ENCODE measurements around the gene HRAS.

The HRAS gene

DNA sequence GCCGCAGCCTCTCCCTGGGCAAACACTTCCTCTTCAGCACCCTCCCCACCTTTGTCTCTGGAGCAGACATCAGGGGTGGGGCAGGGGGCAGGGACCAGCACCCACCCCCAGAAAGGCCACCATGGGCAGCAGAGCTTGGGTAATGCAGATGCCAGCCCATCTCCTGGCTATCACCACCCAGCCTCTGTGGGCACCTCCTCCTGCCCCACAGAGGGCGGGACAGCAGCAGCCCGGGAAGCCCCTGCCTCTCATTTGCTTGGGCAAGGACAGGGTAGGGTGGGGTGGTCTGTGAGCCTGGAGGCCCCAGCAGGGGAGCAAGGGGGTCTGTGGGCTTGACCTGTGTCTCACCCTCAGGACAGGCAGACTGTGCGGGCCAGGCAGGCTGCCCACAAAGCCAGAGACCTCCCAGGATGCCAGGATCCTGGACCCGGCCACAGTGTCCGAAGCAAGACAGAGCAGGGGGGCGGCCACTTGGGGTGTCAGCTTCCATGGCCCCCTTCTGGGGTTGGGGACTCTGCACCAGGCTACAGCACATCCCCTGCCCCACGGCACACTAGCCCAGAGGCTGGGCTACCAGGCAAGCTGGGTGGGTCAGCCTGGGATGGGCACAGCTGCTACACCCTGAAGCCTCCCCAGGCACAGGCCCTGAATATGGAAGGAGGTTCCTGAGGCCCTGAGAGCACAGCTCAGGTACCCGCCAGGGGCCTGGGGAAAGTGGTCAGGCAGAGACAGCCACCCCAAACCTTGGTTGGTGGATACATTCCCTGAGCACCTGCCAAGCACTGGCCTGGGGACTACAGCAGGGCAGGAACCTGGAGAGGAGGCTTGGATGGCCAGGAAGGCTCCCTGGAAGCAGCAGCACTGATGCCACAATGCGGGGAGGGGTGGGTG lies 32.8 kb downstream of the HRAS start:
- POLR2A ChIA-PET: no interaction called here
- TF ChIP-seq, protein P1, sequence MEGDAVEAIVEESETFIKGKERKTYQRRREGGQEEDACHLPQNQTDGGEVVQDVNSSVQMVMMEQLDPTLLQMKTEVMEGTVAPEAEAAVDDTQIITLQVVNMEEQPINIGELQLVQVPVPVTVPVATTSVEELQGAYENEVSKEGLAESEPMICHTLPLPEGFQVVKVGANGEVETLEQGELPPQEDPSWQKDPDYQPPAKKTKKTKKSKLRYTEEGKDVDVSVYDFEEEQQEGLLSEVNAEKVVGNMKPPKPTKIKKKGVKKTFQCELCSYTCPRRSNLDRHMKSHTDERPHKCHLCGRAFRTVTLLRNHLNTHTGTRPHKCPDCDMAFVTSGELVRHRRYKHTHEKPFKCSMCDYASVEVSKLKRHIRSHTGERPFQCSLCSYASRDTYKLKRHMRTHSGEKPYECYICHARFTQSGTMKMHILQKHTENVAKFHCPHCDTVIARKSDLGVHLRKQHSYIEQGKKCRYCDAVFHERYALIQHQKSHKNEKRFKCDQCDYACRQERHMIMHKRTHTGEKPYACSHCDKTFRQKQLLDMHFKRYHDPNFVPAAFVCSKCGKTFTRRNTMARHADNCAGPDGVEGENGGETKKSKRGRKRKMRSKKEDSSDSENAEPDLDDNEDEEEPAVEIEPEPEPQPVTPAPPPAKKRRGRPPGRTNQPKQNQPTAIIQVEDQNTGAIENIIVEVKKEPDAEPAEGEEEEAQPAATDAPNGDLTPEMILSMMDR (IDR thresholded peaks at IDR 0.05; ENCODE audit: insufficient read depth, low read length, missing control alignments): no peak
- H3K4me3 ChIP-seq (ENCODE audit: low read depth, low read length): no peak overlapping the region
- DNase-seq (ENCODE audit: low read depth, low spot score): no peak
- CTCF ChIA-PET: no interaction called here

DNA sequence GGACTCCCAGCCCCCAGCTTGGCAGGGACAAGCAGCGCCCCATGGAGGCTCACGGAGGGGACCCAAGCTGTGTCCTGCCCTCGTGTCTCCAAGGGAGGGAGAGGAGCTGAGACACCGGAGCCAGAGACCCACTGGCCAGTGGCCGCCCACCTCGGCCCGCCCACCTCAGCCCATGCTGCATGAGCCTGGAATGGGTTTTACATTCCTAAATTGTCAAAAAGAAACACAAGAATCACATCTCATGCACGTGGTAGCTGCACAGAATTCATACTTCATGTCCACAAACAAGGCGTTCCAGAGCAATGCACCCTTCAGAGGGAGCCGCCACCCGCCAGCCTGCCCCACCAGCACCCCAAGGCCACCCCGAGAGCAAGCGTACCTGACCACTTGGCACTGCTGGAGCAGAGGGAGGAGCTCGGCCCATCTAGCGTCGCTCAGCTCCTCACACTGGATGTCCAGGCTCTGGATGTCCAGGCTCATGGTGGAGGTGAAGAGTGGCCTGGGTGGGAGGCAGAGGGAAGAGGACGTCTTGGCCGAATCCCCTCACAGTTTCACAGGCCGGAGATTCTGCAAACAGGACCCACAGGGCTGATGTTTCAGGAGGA lies 33.6 kb downstream of the HRAS start:
- H3K4me3 ChIP-seq (ENCODE audit: low read depth, low read length): no peak overlapping the region
- CTCF ChIA-PET: no interaction called here
- POLR2A ChIA-PET: no interaction called here
- TF ChIP-seq, protein P1 (IDR thresholded peaks at IDR 0.05; ENCODE audit: insufficient read depth, low read length, missing control alignments): no peak
- no peak for DNase-seq (ENCODE audit: low read depth, low spot score)

DNA sequence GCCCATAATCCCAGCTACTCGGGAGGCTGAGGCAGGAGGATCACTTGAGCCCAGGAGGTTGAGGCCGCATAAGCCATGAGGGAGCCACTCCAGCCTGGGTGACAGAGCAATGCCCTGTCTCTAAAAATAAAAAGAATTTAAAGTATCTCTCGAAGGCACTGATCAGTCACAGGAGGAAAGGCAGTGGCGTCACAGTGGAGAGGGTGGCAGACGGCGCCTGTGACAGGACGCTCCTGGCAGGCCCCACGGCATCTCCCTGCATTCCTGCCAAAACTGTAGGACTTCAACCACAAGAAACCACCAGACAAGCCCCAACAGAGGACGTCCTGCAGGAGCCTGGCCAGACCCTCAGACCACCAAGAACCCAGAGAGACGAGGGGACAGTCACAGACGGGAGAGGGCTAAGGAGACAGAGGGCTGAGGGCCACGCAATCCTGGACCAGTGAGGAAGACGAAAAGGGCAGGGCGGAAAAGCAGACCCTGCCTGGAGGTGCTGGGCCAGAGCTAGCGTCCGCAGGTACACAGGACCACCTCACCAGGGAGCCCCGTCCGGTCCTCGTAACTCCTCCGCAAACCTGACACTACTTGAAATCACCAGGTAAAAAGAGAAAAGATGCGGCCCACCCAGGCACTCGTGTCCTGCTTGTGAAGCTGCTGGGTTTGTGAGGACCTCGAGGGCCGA lies 34.2 kb downstream of the HRAS start:
- no peak for DNase-seq (ENCODE audit: low read depth, low spot score)
- ChIA-PET CTCF (no interaction called here), POLR2A (no interaction called here)
- TF ChIP-seq, protein P1 (IDR thresholded peaks at IDR 0.05; ENCODE audit: insufficient read depth, low read length, missing control alignments): no peak
- H3K4me3 ChIP-seq (ENCODE audit: low read depth, low read length): no peak overlapping the region

DNA sequence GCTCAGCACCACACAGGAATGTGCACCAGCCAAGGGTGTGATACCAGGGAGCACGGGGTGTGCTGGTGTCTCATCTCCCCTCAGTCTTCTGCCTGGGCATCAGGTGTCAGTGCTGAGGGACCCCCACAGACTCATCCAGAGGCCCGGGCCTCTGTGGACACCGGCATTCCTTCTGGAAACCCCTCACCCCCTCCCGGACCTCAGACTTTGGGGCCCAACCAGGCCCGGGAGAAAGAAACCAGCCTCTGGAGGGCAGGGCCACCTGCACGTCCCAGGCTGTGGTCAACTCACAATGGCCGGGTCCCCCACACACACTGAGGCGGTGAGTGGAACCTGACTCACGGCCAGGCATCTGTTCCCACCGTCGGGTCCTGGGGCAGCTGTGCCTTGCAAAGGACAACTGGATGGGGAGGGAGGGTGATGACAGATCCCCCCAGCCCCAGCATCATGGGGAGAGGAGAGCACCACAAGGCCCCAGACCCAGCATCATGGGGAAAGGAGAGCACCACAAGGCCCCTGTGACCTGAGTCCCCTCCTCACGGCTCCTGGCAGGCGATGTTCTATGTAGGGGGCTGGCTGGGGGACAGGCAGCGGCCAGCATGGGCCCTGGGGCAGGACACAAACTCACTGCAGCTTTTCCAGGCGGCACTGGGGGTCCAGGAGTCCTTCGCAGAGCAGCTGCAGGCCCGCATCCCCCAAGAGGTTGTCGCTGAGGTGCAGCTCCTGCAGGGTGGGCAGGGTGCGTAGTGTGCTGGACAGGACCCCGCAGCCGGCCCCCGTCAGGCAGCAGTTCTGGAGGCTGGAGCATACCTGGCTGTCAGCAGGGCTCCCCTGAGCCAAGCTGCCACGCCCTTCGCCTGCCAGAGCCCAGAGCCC lies 35.9 kb downstream of the HRAS start:
- ChIA-PET POLR2A (no interaction called here), CTCF (no interaction called here)
- H3K4me3 ChIP-seq (ENCODE audit: low read depth, low read length): no peak overlapping the region
- TF ChIP-seq, protein P1 (IDR thresholded peaks at IDR 0.05; ENCODE audit: insufficient read depth, low read length, missing control alignments): no peak
- DNase-seq (ENCODE audit: low read depth, low spot score): no peak

DNA sequence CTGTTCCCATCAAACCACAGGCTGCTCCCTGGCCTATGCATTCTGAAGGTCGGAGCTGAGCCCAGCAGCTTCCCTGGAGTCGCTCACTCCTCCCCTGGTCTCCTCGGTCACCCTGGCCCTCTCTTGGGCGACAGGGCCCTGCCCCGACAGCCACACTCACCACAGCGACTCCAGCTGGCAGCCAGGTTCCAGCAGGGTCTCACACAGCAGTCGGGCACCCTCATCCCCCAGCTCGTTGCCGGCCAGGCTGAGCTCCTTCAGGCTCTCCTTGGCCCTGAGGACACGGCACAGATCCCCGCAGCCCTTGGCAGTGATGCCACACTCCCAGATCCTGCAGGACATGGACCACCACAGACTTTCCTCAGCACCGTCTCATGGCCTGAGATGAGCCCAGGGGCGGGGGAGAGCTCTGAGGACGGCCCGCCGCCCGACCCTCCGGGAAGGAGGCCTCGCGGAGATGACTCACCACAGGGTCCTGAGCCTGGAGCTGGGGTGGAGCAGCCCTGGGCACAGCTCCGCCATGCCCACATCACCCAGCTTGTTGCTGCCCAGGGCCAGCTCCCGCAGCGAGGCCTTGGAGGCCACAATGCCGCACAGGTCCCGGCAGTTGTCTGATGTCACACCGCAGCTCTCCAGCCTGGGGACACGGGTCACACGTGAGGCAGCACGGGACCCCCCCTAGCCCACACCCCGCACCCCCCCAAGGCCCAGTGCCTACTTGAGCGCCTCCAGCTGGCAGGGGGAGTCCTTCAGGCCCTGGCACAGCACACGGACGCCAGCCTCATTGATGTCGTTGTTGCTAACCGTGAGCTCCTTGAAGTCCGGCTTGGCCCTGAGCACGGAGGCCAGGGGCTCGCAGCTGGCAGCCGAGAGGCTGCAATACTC lies 36.8 kb downstream of the HRAS start:
- TF ChIP-seq, protein P1 (IDR thresholded peaks at IDR 0.05; ENCODE audit: insufficient read depth, low read length, missing control alignments): no peak
- H3K4me3 ChIP-seq (ENCODE audit: low read depth, low read length): no peak overlapping the region
- no peak for DNase-seq (ENCODE audit: low read depth, low spot score)
- CTCF ChIA-PET: no interaction called here
- POLR2A ChIA-PET: no interaction called here

Data from AG04449 (cell line).